HG03066 (cell line): ENCODE measurements around the gene VPS54.
"Not testable (repeated sequence)": the region's sequence is repeated elsewhere in the genome, so short reads cannot be mapped to it uniquely, and the experiment has no call there.

Experiments used
- ATAC-seq: cut with Tn5 transposase; IDR thresholded peaks from one replicate; pipeline ENCODE4 v1.9.1; 2021; ENCODE audit warnings: low read depth; ENCODE audit not compliant: unreplicated experiment

VPS54 gene

DNA sequence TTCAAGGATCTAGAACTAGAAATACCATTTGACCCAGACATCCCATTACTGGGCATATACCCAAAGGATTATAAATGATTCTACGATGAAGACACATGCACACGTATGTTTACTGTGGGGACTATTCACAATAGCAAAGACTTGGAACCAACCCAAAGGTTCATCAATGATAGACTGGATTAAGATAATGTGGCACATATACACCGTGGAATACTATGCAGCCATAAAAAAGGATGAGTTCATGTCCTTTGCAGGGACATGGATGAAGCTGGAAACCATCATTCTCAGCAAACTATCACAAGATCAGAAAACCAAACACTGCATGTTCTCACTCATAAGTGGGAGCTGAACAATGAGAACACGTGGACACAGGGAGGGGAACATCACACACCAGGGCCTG lies 87.1 kb downstream of the VPS54 start:
- ATAC-seq: not testable (repeated sequence)

- ATAC-seq: no peak
Observed at GRCh38 chr2:63926815-63927214, 92.4 kb downstream of the VPS54 start.

GRCh38 chr2:63914311-63914710 lies 104.9 kb downstream of the VPS54 start:
- no peak for ATAC-seq

DNA sequence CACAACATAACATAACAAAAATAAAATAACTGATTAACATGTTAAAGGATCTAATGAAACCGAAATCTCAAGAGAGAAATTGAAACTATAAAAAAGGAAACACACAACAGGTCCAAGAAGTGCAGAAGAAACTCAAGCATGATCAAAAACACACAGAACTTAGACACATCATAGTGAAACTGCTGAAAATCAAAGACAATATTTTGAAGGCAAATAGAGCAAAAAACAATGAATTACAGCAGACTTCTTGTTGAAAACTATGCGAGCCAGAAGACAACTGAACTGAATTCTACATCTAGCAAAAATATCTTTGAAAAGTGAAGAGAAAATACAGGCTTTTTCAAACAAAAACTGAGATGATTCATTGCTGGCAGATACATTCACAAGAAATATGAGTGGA lies 116.2 kb downstream of the VPS54 start:
- no peak for ATAC-seq

GRCh38 chr2:63902149-63902548 lies 117.1 kb downstream of the VPS54 start:
- ATAC-seq: no peak

GRCh38 chr2:63899639-63900038 lies 119.6 kb downstream of the VPS54 start:
- no peak for ATAC-seq

DNA sequence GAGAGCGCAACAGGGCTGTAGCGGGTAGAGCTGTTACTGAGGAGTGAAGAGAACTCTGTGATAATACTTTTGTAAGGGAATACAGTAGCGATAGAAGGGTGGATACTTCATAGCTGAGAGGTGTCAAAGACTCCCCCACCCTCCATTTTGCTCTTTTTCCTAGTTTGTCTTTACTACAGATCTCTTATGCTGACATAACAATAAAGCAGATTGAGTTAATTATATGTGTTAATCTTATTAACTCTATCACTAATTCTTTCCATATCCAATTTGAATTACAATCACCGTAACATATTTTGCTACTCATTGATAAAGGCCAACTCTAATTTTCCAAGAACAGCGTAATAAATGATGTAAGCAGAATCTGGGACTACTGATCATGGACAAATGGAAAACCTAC lies 120.4 kb downstream of the VPS54 start:
- no peak for ATAC-seq

GRCh38 chr2:63894167-63894566 lies 125.1 kb downstream of the VPS54 start:
- ATAC-seq: no peak

GRCh38 chr2:63893163-63893562 lies 126.1 kb downstream of the VPS54 start:
- no peak for ATAC-seq

DNA sequence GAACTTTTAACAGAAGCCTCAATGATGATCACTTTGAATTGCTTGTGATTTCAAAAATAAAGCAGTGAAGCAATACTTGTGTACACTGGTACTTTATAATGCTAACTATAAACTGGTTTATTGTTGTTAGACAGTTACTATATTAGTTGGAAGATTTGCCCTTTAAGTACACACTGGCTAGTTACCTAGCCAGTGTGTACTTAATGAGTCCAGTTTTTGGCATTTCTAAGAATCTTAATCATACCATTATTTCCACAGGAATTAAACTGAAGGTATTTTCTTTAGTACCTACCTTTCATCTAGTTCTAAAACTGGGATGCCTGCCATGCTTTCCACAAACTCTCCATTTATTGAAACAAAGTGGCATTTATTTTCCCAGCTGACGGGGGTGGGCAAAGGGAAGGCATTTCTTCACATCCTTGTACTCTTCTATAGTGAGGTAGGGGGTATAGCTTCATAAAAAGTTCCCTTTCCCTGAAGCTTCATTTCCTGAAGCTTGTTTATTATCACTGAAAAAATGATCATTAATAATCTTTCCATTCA lies 127.7 kb downstream of the VPS54 start:
- no peak for ATAC-seq

- no peak for ATAC-seq
Observed at GRCh38 chr2:63890678-63891077, 128.6 kb downstream of the VPS54 start.

DNA sequence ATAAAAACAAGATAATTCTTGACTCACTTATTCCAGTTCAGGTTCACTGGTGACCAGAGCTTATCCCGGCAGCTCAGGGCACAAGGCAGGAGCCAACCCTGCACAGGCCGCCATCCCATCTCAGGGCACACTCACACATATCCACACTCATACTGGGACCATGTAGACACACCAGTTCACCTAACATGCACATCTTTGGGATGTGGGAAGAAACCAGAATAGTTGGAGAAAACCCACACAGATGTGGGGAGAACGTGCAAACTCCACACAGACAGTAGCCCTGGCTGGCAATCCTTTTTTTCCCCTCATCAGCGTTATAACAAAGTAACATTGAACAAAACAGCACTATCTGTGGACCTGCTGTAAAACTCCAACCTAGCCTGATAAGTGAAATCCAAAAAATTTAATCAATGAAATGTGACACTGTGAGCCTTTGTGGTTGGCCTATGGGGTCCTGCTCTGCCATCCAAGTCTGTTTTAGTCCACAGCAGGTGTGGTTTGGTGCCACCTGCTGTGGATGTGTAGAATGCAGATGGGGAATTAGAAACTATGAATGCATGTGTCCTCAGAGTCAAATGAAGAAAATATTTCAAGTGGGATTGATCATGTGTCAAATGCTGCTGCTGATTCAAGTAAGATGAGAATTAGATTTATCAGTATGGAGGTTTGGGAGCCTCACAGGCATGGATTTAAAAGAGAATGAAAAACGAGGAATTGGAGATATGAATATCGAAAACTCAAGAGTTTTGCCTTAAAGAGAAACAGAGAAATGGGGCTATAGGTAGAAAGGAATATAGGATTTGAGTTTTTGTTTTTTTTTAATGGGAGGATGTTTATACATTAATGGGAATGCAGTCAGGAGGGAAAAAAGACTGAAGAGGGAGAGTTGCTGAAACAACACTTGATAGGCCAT lies 130.5 kb downstream of the VPS54 start:
- ATAC-seq: no peak

GRCh38 chr2:63888053-63888452 lies 131.2 kb downstream of the VPS54 start:
- no peak for ATAC-seq

- ATAC-seq: no peak
Observed at GRCh38 chr2:63886445-63886844, 132.8 kb downstream of the VPS54 start.

- ATAC-seq: no peak
Observed at GRCh38 chr2:63882395-63883105, 136.7 kb downstream of the VPS54 start.

GRCh38 chr2:63881205-63881604 lies 138.0 kb downstream of the VPS54 start:
- ATAC-seq: no peak

- ATAC-seq: no peak
Observed at GRCh38 chr2:63880625-63881024, 138.6 kb downstream of the VPS54 start.

- ATAC-seq: no peak
Observed at GRCh38 chr2:63879876-63880433, 139.3 kb downstream of the VPS54 start.

- ATAC-seq: no peak
Observed at GRCh38 chr2:63878486-63878885, 140.7 kb downstream of the VPS54 start.

DNA sequence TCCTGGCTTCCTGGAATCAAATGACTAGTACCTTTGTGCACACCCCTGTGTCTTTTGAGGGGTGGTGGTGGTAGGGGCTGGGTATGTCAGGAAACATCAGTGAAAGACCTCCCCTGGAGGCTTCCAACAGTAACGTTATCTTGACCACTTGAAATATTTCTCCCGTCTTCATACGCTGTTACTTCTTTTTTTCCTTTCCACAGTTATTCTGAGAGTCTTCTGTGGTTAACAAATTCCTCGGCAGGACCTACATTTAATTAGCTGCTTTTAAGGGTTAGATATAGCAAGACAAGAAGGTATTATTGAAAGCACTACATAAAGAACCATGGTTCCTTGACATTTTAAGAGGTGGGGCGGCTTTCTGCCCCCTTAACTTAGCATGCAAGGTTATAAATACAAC lies 142.9 kb downstream of the VPS54 start:
- ATAC-seq: no peak

DNA sequence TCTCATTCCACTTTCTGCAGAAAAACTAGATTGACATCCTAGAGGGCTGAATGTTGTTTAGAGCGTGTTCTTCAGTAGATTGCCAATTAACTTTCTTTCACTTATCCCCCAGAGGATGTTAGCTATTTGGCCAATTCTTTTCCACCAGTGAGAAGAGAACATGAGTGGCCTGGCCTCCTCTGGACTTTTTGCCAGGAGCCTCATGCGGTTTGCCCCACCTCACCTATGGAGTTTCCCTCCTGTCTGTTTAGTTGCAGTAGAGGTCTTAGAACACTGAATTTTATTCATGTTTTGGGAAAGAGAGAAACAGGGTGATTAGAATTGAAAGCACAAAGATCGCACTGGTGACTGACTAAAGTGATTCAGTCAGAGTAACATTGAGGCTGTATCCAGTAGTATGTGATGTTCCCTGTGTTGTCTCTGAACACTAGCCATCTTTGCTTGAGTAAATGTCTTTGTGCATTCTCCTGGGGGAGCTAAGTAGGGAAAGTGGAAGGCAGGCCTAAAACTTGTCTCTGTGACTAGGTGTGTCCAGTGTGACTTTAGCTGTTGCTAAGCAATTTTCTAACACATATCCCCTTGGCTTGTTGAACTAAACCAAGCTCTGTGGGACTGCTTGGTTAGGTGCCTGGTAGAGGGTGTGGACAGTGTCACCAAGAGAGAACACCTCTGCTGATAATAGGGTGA lies 143.5 kb downstream of the VPS54 start:
- ATAC-seq: no peak
